Glutamatergic neuron (in vitro differentiated cells): ENCODE measurements around the gene PRKG1. TPM values are rescaled to one million over a fixed set of nuclear protein-coding genes. Genes with fewer than 3 reads are reported as not detected.

Experiments
- DNase-seq: peaks from one replicate; pipeline ENCODE4 v3.0.0; 2022
- H3K27ac Mint-ChIP-seq: one replicate; pipeline ENCODE4 v1.8.0; 2020; ENCODE audit warnings: mild to moderate bottlenecking, mixed read lengths, inconsistent platforms; ENCODE audit not compliant: unreplicated experiment
- H3K27me3 Mint-ChIP-seq: one replicate; pipeline ENCODE4 v1.8.0; 2020; ENCODE audit warnings: mild to moderate bottlenecking, moderate library complexity, mixed read lengths, inconsistent platforms; ENCODE audit not compliant: unreplicated experiment
- H3K36me3 Mint-ChIP-seq: one replicate; pipeline ENCODE4 v1.8.0; 2020; ENCODE audit warnings: mild to moderate bottlenecking, mixed read lengths, inconsistent platforms; ENCODE audit not compliant: unreplicated experiment
- H3K4me1 Mint-ChIP-seq: one replicate; pipeline ENCODE4 v1.8.0; 2020; ENCODE audit warnings: mild to moderate bottlenecking, low read depth, mixed read lengths, inconsistent platforms; ENCODE audit not compliant: unreplicated experiment
- H3K4me3 Mint-ChIP-seq: one replicate; pipeline ENCODE4 v1.8.0; 2020; ENCODE audit warnings: mild to moderate bottlenecking, mixed read lengths, inconsistent platforms; ENCODE audit not compliant: unreplicated experiment
- H3K9me3 Mint-ChIP-seq: one replicate; pipeline ENCODE4 v1.8.0; 2020; ENCODE audit warnings: mild to moderate bottlenecking, moderate library complexity, mixed read lengths, inconsistent platforms; ENCODE audit not compliant: unreplicated experiment
- total RNA-seq: library from RNA; stranded (reverse); fragmentation: NEBNext Ultra II Directional; extraction: Animal tissue kit (Norgen Biotek cat#: 25700); gene quantifications from one replicate; pipeline ENCODE4 v1.2.1, GENCODE V29; 2021; ENCODE audit not compliant: unreplicated experiment
- TF ChIP-seq, protein P1 (sequence below): fragments of 200-600 bp; sonication (generic); IDR thresholded peaks from one replicate; pipeline ENCODE4 v1.5.0; 2021; ENCODE audit not compliant: partially characterized antibody, unreplicated experiment

The PRKG1 gene
- total RNA-seq, 1 donor from 2014 or later, result 52.7 TPM

DNA sequence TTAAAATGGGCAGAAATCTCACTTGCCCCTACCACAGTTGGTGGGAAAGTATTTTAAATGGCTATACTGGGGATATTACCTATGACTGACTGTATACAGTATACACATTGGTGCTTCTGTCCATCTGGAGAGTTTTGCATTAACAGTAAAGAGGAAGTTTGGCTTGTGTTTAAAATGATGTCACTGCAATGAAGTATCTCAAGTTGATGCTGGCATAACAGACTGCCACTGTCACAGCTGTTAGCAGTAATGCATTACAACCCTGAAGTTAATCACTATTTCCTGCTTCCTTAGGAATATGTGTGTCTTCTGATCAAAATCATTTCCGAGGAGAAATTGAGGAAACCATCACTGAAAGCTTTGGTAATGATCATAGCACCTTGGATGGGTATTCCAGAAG is 1241.7 kb downstream of the PRKG1 start:
- DNase-seq, result no peak
- H3K36me3 Mint-ChIP-seq, result no peaks in the 10 kb centered on the region
- no peak overlapping the region for H3K27ac Mint-ChIP-seq
- H3K9me3 Mint-ChIP-seq, result peaks cover 2% of the 10 kb centered on the region
- peaks cover 11% of the 10 kb centered on the region for H3K27me3 Mint-ChIP-seq
- peaks cover 6% of the 10 kb centered on the region for H3K4me1 Mint-ChIP-seq
- TF ChIP-seq, protein P1, sequence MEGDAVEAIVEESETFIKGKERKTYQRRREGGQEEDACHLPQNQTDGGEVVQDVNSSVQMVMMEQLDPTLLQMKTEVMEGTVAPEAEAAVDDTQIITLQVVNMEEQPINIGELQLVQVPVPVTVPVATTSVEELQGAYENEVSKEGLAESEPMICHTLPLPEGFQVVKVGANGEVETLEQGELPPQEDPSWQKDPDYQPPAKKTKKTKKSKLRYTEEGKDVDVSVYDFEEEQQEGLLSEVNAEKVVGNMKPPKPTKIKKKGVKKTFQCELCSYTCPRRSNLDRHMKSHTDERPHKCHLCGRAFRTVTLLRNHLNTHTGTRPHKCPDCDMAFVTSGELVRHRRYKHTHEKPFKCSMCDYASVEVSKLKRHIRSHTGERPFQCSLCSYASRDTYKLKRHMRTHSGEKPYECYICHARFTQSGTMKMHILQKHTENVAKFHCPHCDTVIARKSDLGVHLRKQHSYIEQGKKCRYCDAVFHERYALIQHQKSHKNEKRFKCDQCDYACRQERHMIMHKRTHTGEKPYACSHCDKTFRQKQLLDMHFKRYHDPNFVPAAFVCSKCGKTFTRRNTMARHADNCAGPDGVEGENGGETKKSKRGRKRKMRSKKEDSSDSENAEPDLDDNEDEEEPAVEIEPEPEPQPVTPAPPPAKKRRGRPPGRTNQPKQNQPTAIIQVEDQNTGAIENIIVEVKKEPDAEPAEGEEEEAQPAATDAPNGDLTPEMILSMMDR, result no peak
- no peak overlapping the region for H3K4me3 Mint-ChIP-seq

DNA sequence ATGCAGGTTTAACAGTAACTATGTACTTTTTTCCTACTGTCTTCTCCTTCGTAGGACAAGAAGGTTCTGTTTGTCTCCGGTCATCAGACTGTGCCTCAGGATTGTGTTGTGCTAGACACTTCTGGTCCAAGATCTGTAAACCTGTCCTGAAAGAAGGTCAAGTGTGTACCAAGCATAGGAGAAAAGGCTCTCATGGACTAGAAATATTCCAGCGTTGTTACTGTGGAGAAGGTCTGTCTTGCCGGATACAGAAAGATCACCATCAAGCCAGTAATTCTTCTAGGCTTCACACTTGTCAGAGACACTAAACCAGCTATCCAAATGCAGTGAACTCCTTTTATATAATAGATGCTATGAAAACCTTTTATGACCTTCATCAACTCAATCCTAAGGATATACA is 1242.2 kb downstream of the PRKG1 start:
- Mint-ChIP-seq H3K4me3 (no peak overlapping the region), H3K36me3 (no peaks in the 10 kb centered on the region), H3K4me1 (peaks cover 6% of the 10 kb centered on the region), H3K27ac (no peak overlapping the region), H3K9me3 (peaks cover 2% of the 10 kb centered on the region), H3K27me3 (peaks cover 11% of the 10 kb centered on the region)
- no peak for DNase-seq
- TF ChIP-seq, protein P1, result no peak

DNA sequence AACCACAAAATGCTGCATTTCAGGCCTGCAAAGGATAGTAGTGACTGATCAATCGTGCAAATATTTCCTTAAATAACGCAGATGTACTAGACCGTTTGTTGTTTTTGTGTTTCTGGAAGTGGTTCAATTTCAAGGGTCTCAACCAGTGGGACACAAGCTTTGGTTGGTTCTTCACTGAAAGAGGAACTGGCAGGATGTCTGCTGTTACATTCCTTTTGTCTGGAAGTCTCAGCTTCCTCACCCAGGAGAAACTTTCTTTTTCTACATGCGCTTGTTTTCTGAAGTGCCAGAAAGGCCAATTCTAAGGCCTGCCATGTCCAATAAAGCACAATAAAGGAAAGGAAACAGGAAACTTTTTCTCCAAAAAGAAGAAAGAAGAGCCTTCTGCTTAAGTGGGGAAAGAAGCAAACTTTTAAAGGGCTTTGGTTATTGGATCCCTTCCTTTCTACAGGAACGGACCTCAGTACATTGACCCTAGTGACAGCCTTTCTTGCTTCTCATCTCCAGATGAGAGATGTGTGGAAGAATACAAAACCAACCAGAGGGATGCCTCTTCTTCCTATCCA is 1243.9 kb downstream of the PRKG1 start:
- Mint-ChIP-seq H3K27ac (no peak overlapping the region), H3K4me3 (no peak overlapping the region), H3K9me3 (peaks cover 1% of the 10 kb centered on the region), H3K36me3 (no peaks in the 10 kb centered on the region), H3K4me1 (peaks cover 3% of the 10 kb centered on the region), H3K27me3 (peaks cover 9% of the 10 kb centered on the region)
- TF ChIP-seq, protein P1, result no peak
- DNase-seq, result no peak

DNA sequence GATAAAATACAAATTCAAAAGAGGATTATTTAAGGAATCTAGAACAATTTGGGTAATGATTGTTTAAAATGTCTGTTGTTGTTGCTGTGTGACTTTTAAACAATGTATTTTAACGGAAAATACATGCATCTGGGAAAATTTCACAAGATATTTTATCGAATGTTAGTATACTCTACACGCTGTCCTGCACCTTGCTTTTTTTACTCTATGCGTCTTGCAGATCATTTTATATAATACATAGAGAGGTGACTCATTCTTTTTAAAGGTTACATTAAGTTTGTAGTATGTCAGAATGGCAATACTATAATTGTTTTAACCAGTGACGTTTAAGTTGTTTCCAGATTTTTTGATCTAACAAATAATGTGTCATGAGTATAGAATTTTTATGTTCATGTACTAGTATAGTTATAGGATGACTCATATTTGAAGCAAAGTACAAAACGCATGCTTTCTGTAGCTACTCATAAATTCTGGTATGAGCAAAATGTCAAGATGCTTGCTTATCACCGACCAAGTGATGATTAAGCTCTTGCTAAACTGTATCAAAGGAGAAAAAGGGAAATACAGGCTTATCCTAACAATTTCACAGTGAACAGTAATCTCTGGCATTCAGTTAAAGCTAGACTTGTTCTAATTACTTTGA is 1244.7 kb downstream of the PRKG1 start:
- Mint-ChIP-seq H3K27me3 (peaks cover 9% of the 10 kb centered on the region), H3K4me3 (no peak overlapping the region), H3K36me3 (no peaks in the 10 kb centered on the region), H3K4me1 (no peaks in the 10 kb centered on the region), H3K27ac (no peak overlapping the region), H3K9me3 (no peaks in the 10 kb centered on the region)
- DNase-seq, result no peak
- TF ChIP-seq, protein P1, result no peak

DNA sequence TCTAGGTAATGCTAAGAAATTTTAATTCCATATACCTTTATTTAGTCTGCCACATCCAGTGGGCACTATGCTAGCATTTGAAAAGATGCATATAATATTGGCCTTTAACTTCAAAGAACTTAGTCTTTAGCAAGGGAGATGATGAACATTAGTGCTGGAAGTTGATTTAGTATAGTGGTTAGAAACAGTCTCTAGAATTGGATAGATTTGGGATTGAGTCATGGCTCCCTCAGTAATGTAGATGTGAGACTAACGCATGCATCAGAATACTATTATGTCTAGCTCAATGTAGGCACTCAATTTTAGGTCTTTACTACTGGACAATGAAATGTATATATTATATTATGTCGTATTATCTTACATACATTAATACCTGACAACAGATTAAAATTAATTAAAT is 1245.6 kb downstream of the PRKG1 start:
- H3K27me3 Mint-ChIP-seq, result peaks cover 2% of the 10 kb centered on the region
- no peak overlapping the region for H3K27ac Mint-ChIP-seq
- no peak overlapping the region for H3K4me3 Mint-ChIP-seq
- DNase-seq, result no peak
- H3K9me3 Mint-ChIP-seq, result no peaks in the 10 kb centered on the region
- no peaks in the 10 kb centered on the region for H3K4me1 Mint-ChIP-seq
- TF ChIP-seq, protein P1, result no peak
- H3K36me3 Mint-ChIP-seq, result no peaks in the 10 kb centered on the region
